OCI-LY1 (cell line): ENCODE measurements around the gene MYO15A.

Experiments used
- CTCF ChIP-seq: fragments of 200-600 bp; sonication (generic), shearing (Covaris generic); IDR thresholded peaks from 2 replicates; pipeline ENCODE4 v1.5.1; 2017; ENCODE audit warnings: mild to moderate bottlenecking, antibody characterized with exemption, low read length, moderate library complexity, mixed read lengths
- EZH2 ChIP-seq: fragments of 200-600 bp; sonication (generic), shearing (Covaris generic); IDR thresholded peaks from 2 replicates; pipeline ENCODE4 v1.8.0; 2017; ENCODE audit warnings: borderline replicate concordance, mixed run types, mild to moderate bottlenecking, antibody characterized with exemption, low read length, moderate library complexity, mixed read lengths

GRCh38 chr17:18107971-18108370, 585 bp upstream of the MYO15A start:
- TF ChIP-seq CTCF (no peak), EZH2 (no peak)
